ENCODE results near the gene DAGLA. TPM values are rescaled to one million over a fixed set of nuclear protein-coding genes. Genes with fewer than 3 reads are reported as not detected.

DAGLA gene
- total RNA-seq, 1 experiment from 2014 or later = 8.6 TPM

DNA sequence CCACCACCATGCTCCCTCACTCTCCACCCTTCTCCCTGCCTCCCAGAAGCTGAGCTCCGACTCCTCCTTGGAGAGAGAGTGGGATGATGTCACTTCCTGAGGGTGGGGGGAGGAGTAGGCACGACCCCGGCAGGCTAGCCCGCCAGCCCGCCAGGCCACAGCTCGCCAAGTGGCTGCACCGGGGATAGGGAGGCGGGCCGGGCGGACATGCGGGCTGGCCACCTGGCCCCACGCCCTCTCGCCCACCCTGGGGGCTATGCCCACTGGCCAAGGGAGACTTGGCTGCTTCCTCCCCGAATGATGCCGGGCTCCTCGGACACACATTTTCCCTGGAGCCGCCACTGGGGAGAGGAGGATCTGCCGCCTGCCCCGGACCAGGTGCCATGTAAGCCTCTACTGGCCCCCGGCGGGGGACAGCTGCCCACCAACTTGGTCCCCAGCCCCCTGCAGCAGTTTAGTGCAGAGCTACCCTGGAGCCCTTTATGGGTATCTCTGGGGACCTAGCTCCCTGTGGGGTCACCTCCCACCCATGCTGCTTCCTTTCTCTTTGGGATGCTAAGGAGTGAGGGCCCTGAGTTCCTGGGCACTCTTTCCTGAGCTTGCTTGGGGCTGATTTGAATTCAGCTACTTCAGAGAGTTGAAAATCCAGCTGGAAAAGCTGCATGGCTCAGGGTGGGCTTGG lies 38.6 kb downstream of the DAGLA start:
- TF ChIP-seq, protein P1, sequence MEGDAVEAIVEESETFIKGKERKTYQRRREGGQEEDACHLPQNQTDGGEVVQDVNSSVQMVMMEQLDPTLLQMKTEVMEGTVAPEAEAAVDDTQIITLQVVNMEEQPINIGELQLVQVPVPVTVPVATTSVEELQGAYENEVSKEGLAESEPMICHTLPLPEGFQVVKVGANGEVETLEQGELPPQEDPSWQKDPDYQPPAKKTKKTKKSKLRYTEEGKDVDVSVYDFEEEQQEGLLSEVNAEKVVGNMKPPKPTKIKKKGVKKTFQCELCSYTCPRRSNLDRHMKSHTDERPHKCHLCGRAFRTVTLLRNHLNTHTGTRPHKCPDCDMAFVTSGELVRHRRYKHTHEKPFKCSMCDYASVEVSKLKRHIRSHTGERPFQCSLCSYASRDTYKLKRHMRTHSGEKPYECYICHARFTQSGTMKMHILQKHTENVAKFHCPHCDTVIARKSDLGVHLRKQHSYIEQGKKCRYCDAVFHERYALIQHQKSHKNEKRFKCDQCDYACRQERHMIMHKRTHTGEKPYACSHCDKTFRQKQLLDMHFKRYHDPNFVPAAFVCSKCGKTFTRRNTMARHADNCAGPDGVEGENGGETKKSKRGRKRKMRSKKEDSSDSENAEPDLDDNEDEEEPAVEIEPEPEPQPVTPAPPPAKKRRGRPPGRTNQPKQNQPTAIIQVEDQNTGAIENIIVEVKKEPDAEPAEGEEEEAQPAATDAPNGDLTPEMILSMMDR (conservative IDR thresholded peaks at IDR 0.05; ENCODE audit: low read depth, low read length) = no peak
- TF ChIP-seq EZH2phosphoT487 (IDR thresholded peaks at IDR 0.05; ENCODE audit: borderline replicate concordance, low read length) = no peak
- no peak for TF ChIP-seq EZH2 (IDR thresholded peaks at IDR 0.05; ENCODE audit: low read length, unreplicated experiment)
- no peak overlapping the region for H3K4me3 ChIP-seq (ENCODE audit: low read length)
- 0 out of 2 replicates have a peak, but pooled peaks cover 4% of the 10 kb centered on the region for H3K79me2 ChIP-seq (ENCODE audit: low read length)
- H3F3A ChIP-seq (ENCODE audit: low read length, unreplicated experiment) = no peaks in the 10 kb centered on the region
- no TSS peak for BruUV-seq (replicated peaks)
- no peaks in the 10 kb centered on the region for H3K4me1 ChIP-seq (ENCODE audit: insufficient read depth, low read length)
- no peaks in the 10 kb centered on the region for H3K27me3 ChIP-seq (ENCODE audit: low read length)
- no peak overlapping the region for H2AFZ ChIP-seq (ENCODE audit: low read length)
- ATAC-seq = no peak
- H4K20me1 ChIP-seq (ENCODE audit: low read length) = 0 out of 2 replicates have a peak, but pooled peaks cover 3% of the 10 kb centered on the region
- H3K9me3 ChIP-seq (ENCODE audit: low read length) = no peaks in the 10 kb centered on the region
- no peak overlapping the region for H3K9ac ChIP-seq (ENCODE audit: low read length)
- no peak overlapping the region for H3K27ac ChIP-seq (ENCODE audit: low read length)
- ChIA-PET POLR2A (ENCODE audit: unreplicated experiment) (no interaction called here), CTCF (no interaction called here)
- no peaks in the 10 kb centered on the region for H3K9me2 ChIP-seq (replicated peaks; ENCODE audit: low read length)
- H3K4me2 ChIP-seq (ENCODE audit: low read length) = no peak overlapping the region
- no peaks in the 10 kb centered on the region; the same call in 1 of the 2 replicates for H3K36me3 ChIP-seq (ENCODE audit: low read depth, low read length)
- intact Hi-C loops (cut with micrococcal nuclease) = no loop called here
- DNase-seq = no peak

DNA sequence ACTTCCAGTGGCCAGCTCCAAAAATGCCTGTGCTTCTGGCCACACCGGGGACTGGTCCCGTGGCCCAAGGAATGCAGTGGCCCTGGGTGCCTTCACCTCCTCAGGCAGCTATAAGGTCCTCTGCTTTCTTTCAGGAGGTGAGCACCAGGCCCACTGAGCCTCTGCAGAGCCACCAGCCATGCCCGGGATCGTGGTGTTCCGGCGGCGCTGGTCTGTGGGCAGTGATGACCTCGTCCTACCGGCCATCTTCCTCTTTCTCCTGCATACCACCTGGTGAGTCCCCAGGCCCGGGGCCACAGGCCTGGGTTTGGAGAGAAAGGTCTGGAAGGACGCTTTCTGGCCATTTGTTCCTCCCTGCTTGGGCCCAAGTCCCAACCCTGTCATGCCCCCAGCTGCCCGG lies 39.8 kb downstream of the DAGLA start:
- TF ChIP-seq, protein P1 (conservative IDR thresholded peaks at IDR 0.05; ENCODE audit: low read depth, low read length) = no peak
- TF ChIP-seq EZH2 (IDR thresholded peaks at IDR 0.05; ENCODE audit: low read length, unreplicated experiment) (no peak), EZH2phosphoT487 (IDR thresholded peaks at IDR 0.05; ENCODE audit: borderline replicate concordance, low read length) (no peak)
- Histone ChIP-seq H3K9ac (ENCODE audit: low read length) (no peak overlapping the region), H4K20me1 (ENCODE audit: low read length) (0 out of 2 replicates have a peak, but pooled peaks cover 3% of the 10 kb centered on the region), H3K27ac (ENCODE audit: low read length) (no peak overlapping the region), H3K4me2 (ENCODE audit: low read length) (no peak overlapping the region), H3K4me3 (ENCODE audit: low read length) (no peak overlapping the region), H3K36me3 (ENCODE audit: low read depth, low read length) (no peaks in the 10 kb centered on the region; the same call in 1 of the 2 replicates), H3K9me3 (ENCODE audit: low read length) (no peaks in the 10 kb centered on the region), H3K27me3 (ENCODE audit: low read length) (no peaks in the 10 kb centered on the region), H3K4me1 (ENCODE audit: insufficient read depth, low read length) (no peaks in the 10 kb centered on the region), H2AFZ (ENCODE audit: low read length) (no peak overlapping the region), H3F3A (ENCODE audit: low read length, unreplicated experiment) (no peaks in the 10 kb centered on the region), H3K9me2 (replicated peaks; ENCODE audit: low read length) (no peaks in the 10 kb centered on the region), H3K79me2 (ENCODE audit: low read length) (0 out of 2 replicates have a peak, but pooled peaks cover 4% of the 10 kb centered on the region)
- CTCF ChIA-PET = no interaction called here
- ATAC-seq = no peak
- POLR2A ChIA-PET (ENCODE audit: unreplicated experiment) = no interaction called here
- intact Hi-C loops (cut with micrococcal nuclease) = no loop called here
- no peak for DNase-seq
- no TSS peak for BruUV-seq (replicated peaks)

GRCh38 chr11:61720597-61720996 lies 40.4 kb downstream of the DAGLA start:
- peaks cover 3% of the 10 kb centered on the region for H3K4me1 ChIP-seq (ENCODE audit: insufficient read depth, low read length)
- H3K9me3 ChIP-seq (ENCODE audit: low read length) = no peaks in the 10 kb centered on the region
- TF ChIP-seq EZH2phosphoT487 (IDR thresholded peaks at IDR 0.05; ENCODE audit: borderline replicate concordance, low read length) (no peak), EZH2 (IDR thresholded peaks at IDR 0.05; ENCODE audit: low read length, unreplicated experiment) (no peak)
- TF ChIP-seq, protein P1 (conservative IDR thresholded peaks at IDR 0.05; ENCODE audit: low read depth, low read length) = no peak
- no peaks in the 10 kb centered on the region; the same call in 1 of the 2 replicates for H3K36me3 ChIP-seq (ENCODE audit: low read depth, low read length)
- H3K27ac ChIP-seq (ENCODE audit: low read length) = no peak overlapping the region
- DNase-seq (no peak), ATAC-seq (no peak)
- intact Hi-C loops (cut with micrococcal nuclease) = no loop called here
- H3K9ac ChIP-seq (ENCODE audit: low read length) = no peak overlapping the region
- H3K27me3 ChIP-seq (ENCODE audit: low read length) = no peaks in the 10 kb centered on the region
- no peaks in the 10 kb centered on the region for H3K79me2 ChIP-seq (ENCODE audit: low read length)
- no peak overlapping the region for H2AFZ ChIP-seq (ENCODE audit: low read length)
- H3K4me3 ChIP-seq (ENCODE audit: low read length) = no peak overlapping the region
- ChIA-PET CTCF (no interaction called here), POLR2A (ENCODE audit: unreplicated experiment) (no interaction called here)
- no peaks in the 10 kb centered on the region for H3K9me2 ChIP-seq (replicated peaks; ENCODE audit: low read length)
- H3K4me2 ChIP-seq (ENCODE audit: low read length) = no peak overlapping the region
- H4K20me1 ChIP-seq (ENCODE audit: low read length) = 0 out of 2 replicates have a peak, but pooled peaks cover 3% of the 10 kb centered on the region
- no peaks in the 10 kb centered on the region for H3F3A ChIP-seq (ENCODE audit: low read length, unreplicated experiment)
- no TSS peak for BruUV-seq (replicated peaks)

Data from PC-3 (cell line).